GM12892 (cell line): Measurements from ENCODE around the gene TSC1.
"Not testable (repeated sequence)": the region's sequence is repeated elsewhere in the genome, so short reads cannot be mapped to it uniquely, and the experiment has no call there.

Experiments used
- DNase-seq: peaks from one replicate; pipeline ENCODE4 v3.0.0; 2011; ENCODE audit not compliant: insufficient read length
- FAIRE-seq: peaks from 2 replicates; lab custom pipeline; 2011; peaks lifted over from hg19 to GRCh38; lab: Jason Lieb, UNC
- POLR2A ChIP-seq: IDR thresholded peaks from 2 replicates; pipeline ENCODE4 v1.6.1; 2011; ENCODE audit warnings: low read depth, low read length, control low read depth
- POLR2AphosphoS5 ChIP-seq: IDR thresholded peaks from 2 replicates; pipeline ENCODE4 v1.6.1; 2011; ENCODE audit warnings: low read depth, low read length, control low read depth
- TAF1 ChIP-seq: IDR thresholded peaks from 2 replicates; pipeline ENCODE4 v1.6.1; 2011; ENCODE audit warnings: low read depth, mild to moderate bottlenecking, control low read depth, low read length, borderline replicate concordance

The TSC1 gene

GRCh38 chr9:132973166-132973565 is 28.8 kb upstream of the TSC1 start:
- TF ChIP-seq POLR2A (no peak), TAF1 (no peak), POLR2AphosphoS5 (no peak)
- no peak for DNase-seq
- FAIRE-seq: no peak

- FAIRE-seq: no peak
Measured at GRCh38 chr9:132970324-132971062, 26.1 kb upstream of the TSC1 start.

GRCh38 chr9:132969783-132970182 is 25.4 kb upstream of the TSC1 start:
- TF ChIP-seq TAF1 (no peak), POLR2A (no peak), POLR2AphosphoS5 (no peak)
- FAIRE-seq (no peak), DNase-seq (no peak)

More at GRCh38 chr9:132970324-132971062, 26.1 kb upstream of the TSC1 start:
- DNase-seq: no peak
- TF ChIP-seq POLR2AphosphoS5: no peak
- 0 out of 2 replicates have a peak, but pooled peaks have one; percentile 16 for TF ChIP-seq TAF1
- no peak for TF ChIP-seq POLR2A

GRCh38 chr9:132967908-132968307 is 23.5 kb upstream of the TSC1 start:
- FAIRE-seq, DNase-seq: not testable (repeated sequence)

GRCh38 chr9:132965478-132965877 is 21.1 kb upstream of the TSC1 start:
- DNase-seq (no peak), FAIRE-seq (no peak)
- TF ChIP-seq TAF1 (no peak), POLR2AphosphoS5 (no peak), POLR2A (no peak)

GRCh38 chr9:132961002-132961401 is 16.6 kb upstream of the TSC1 start:
- TF ChIP-seq POLR2AphosphoS5 (no peak), POLR2A (no peak), TAF1 (no peak)
- no peak for FAIRE-seq
- no peak for DNase-seq

GRCh38 chr9:132957805-132958204 is 13.4 kb upstream of the TSC1 start:
- DNase-seq (no peak), FAIRE-seq (no peak)
- TF ChIP-seq TAF1: no peak
- TF ChIP-seq POLR2AphosphoS5: no peak
- no peak for TF ChIP-seq POLR2A

- no peak for DNase-seq
- TF ChIP-seq POLR2AphosphoS5: no peak
- TF ChIP-seq TAF1: no peak
- no peak for TF ChIP-seq POLR2A
- FAIRE-seq: no peak
Measured at GRCh38 chr9:132955768-132956167, 11.4 kb upstream of the TSC1 start.

- FAIRE-seq: no peak
- TF ChIP-seq TAF1 (no peak), POLR2AphosphoS5 (no peak), POLR2A (no peak)
Measured at GRCh38 chr9:132955123-132955522, 10.7 kb upstream of the TSC1 start.

GRCh38 chr9:132949709-132950108 is 5.3 kb upstream of the TSC1 start:
- FAIRE-seq: no peak

More at GRCh38 chr9:132955123-132955522, 10.7 kb upstream of the TSC1 start:
- DNase-seq: no peak

GRCh38 chr9:132948482-132949050 is 4.2 kb upstream of the TSC1 start:
- no peak for TF ChIP-seq POLR2AphosphoS5
- no peak for TF ChIP-seq POLR2A
- TF ChIP-seq TAF1: no peak
- no peak for DNase-seq
- no peak for FAIRE-seq

More at GRCh38 chr9:132949709-132950108, 5.3 kb upstream of the TSC1 start:
- no peak for TF ChIP-seq TAF1
- no peak for TF ChIP-seq POLR2A
- no peak for TF ChIP-seq POLR2AphosphoS5
- no peak for DNase-seq

- no peak for FAIRE-seq
- no peak for DNase-seq
- TF ChIP-seq POLR2AphosphoS5: no peak
- TF ChIP-seq TAF1: no peak
- TF ChIP-seq POLR2A: no peak
Measured at GRCh38 chr9:132947756-132948155, 3.3 kb upstream of the TSC1 start.
